Activated CD4-positive, CD25-positive, alpha-beta regulatory T cell treated with anti-CD3 and anti-CD28 coated beads, Interleukin-2, amount 50 U/mL, for 16 hours (primary cell): Measurements from ENCODE around the gene CSTF1.
A peak's percentile ranks its signal among the peaks of the same experiment; 100 is the strongest.
"Not testable (repeated sequence)": the region's sequence is repeated elsewhere in the genome, so short reads cannot be mapped to it uniquely, and the experiment has no call there.

Source experiments
- DNase-seq: peaks from one replicate; pipeline ENCODE4 v3.0.0-alpha.2; 2020; ENCODE audit warnings: low read depth, low spot score

The CSTF1 gene

GRCh38 chr20:56369179-56369578 is 23.3 kb upstream of the CSTF1 start:
- DNase-seq: no peak

GRCh38 chr20:56371977-56372376 is 20.5 kb upstream of the CSTF1 start:
- DNase-seq: no peak

- DNase-seq: no peak
Observed at GRCh38 chr20:56372850-56373249, 19.6 kb upstream of the CSTF1 start.

GRCh38 chr20:56373942-56374341 is 18.5 kb upstream of the CSTF1 start:
- DNase-seq: no peak

- no peak for DNase-seq
Observed at GRCh38 chr20:56376331-56376730, 16.1 kb upstream of the CSTF1 start.

GRCh38 chr20:56378386-56378785 is 14.1 kb upstream of the CSTF1 start:
- no peak for DNase-seq

GRCh38 chr20:56380375-56380774 is 12.1 kb upstream of the CSTF1 start:
- DNase-seq: no peak

- DNase-seq: no peak
Observed at GRCh38 chr20:56381501-56381900, 10.9 kb upstream of the CSTF1 start.

- no peak for DNase-seq
Observed at GRCh38 chr20:56382696-56383095, 9.7 kb upstream of the CSTF1 start.

GRCh38 chr20:56383334-56383733 is 9.1 kb upstream of the CSTF1 start:
- DNase-seq: no peak

GRCh38 chr20:56385130-56385529 is 7.3 kb upstream of the CSTF1 start:
- DNase-seq: no peak

- DNase-seq: no peak
Observed at GRCh38 chr20:56386219-56386618, 6.2 kb upstream of the CSTF1 start.

- no peak for DNase-seq
Observed at GRCh38 chr20:56388882-56389281, 3.6 kb upstream of the CSTF1 start.

- DNase-seq: no peak
Observed at GRCh38 chr20:56389807-56390206, 2.6 kb upstream of the CSTF1 start.

- DNase-seq: not testable (repeated sequence)
Observed at GRCh38 chr20:56390396-56390795, 2.0 kb upstream of the CSTF1 start.

- DNase-seq: no peak
Observed at GRCh38 chr20:56391037-56391436, 1.4 kb upstream of the CSTF1 start.

GRCh38 chr20:56391596-56392131 is 781 bp upstream of the CSTF1 start:
- DNase-seq: no peak

GRCh38 chr20:56392881-56393482 is 537 bp downstream of the CSTF1 start:
- DNase-seq: no peak

GRCh38 chr20:56393653-56394052 is 1.2 kb downstream of the CSTF1 start:
- DNase-seq: no peak

GRCh38 chr20:56395166-56395565 is 2.7 kb downstream of the CSTF1 start:
- no peak for DNase-seq

GRCh38 chr20:56400001-56400640 is 7.7 kb downstream of the CSTF1 start:
- peak; percentile 60 for DNase-seq

- DNase-seq: no peak
Observed at GRCh38 chr20:56403465-56403864, 11.0 kb downstream of the CSTF1 start.

- not testable (repeated sequence) for DNase-seq
Observed at GRCh38 chr20:56405356-56405755, 12.9 kb downstream of the CSTF1 start.
